ENCODE data around the gene RAP1A. TPM values are rescaled to one million over a fixed set of nuclear protein-coding genes. Genes with fewer than 3 reads are reported as not detected.
A peak's percentile ranks its signal among the peaks of the same experiment; 100 is the strongest.

Gene RAP1A
- total RNA-seq, 1 experiment from 2014 or later = 55.3 TPM

DNA sequence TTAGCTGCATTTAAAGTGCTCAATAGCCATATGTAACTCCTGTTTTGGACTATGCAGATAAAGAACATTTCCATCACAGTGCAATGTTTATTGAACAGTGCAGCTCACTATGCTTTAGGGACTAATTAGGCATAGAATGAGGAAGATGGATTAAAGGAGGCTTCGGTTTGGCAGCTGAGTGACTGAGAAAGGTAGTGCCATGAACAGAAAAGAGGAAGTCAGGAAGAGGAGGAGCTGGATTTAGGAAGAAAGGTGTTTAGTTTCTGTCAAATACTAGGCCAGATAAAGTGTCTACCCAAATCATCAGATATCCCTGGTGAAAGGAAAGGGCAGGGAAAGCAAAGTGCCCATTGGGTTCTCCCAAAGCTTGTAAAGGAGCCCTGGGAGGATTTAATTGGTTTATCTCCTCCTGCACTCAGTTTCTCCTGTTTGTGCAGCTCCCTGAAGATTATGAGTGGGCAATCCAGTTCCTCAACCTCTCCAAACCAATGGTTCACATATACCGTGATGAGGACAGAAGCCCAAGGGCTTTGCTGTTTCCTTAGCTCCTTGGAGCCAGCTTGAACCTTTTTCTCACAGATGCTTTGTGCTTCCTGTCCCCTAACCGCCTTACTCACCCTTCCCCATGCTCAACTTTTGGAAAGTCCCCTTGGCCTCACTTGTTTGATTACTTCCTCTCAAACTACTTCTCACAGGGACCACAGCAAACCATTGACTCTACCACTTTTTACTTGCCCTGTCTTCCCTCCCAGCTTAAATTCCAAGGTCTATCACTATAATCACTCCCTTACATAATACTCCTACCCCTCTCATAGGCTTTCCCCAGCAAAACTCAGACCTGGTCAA is 3.5 kb upstream of the RAP1A start:
- Histone ChIP-seq H3K9me3 (ENCODE audit: low read length) (no peaks in the 10 kb centered on the region), H4K20me1 (ENCODE audit: insufficient read depth, low read depth, low read length) (peaks cover 1% of the 10 kb centered on the region), H3K27me3 (ENCODE audit: low read length) (no peaks in the 10 kb centered on the region), H3K27ac (ENCODE audit: low read length) (no peak overlapping the region), H3K9me2 (replicated peaks; ENCODE audit: insufficient read depth, low read length) (no peaks in the 10 kb centered on the region), H3K79me2 (ENCODE audit: low read length) (peaks cover 12% of the 10 kb centered on the region), H2AFZ (ENCODE audit: low read length) (0 out of 2 replicates have a peak overlapping the region, but pooled peaks have one; percentile 55), H3K36me3 (ENCODE audit: insufficient read depth, low read length) (no peaks in the 10 kb centered on the region), H3K4me3 (ENCODE audit: low read length) (no peak overlapping the region), H3K9ac (ENCODE audit: low read length) (no peak overlapping the region), H3K4me1 (ENCODE audit: low read length) (peaks cover 35% of the 10 kb centered on the region), H3K4me2 (ENCODE audit: low read depth, low read length, poor library complexity, severe bottlenecking) (peak overlapping the region; percentile 52)
- peak; percentile 60 for DNase-seq

DNA sequence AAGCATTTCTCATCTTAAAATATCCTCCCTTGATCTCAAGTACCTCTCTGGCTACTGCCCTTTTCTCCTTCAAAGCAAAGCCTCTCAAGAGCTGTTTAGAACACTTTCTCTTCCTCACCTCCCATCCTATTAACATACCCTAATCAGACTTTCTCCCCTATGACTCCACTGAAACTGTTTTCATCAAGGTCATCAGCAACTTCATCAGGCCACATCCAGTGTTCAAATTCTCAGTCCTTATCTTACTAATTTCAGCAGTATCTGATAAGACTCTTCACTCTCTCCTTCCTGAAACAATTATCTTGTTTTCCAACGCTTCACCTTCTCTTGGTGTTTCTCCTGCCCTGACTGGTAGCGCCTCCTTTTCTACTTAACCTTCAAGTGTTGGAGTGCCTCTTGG is 1.5 kb upstream of the RAP1A start:
- H3K9me2 ChIP-seq (replicated peaks; ENCODE audit: insufficient read depth, low read length) = no peaks in the 10 kb centered on the region
- H4K20me1 ChIP-seq (ENCODE audit: insufficient read depth, low read depth, low read length) = peaks cover 14% of the 10 kb centered on the region
- H3K27me3 ChIP-seq (ENCODE audit: low read length) = no peaks in the 10 kb centered on the region
- H3K4me2 ChIP-seq (ENCODE audit: low read depth, low read length, poor library complexity, severe bottlenecking) = no peak overlapping the region
- H3K4me1 ChIP-seq (ENCODE audit: low read length) = peaks cover 49% of the 10 kb centered on the region
- H3K79me2 ChIP-seq (ENCODE audit: low read length) = peaks cover 31% of the 10 kb centered on the region
- no peaks in the 10 kb centered on the region for H3K36me3 ChIP-seq (ENCODE audit: insufficient read depth, low read length)
- no peak overlapping the region for H3K27ac ChIP-seq (ENCODE audit: low read length)
- no peak overlapping the region for H2AFZ ChIP-seq (ENCODE audit: low read length)
- DNase-seq = no peak
- H3K9ac ChIP-seq (ENCODE audit: low read length) = no peak overlapping the region
- H3K9me3 ChIP-seq (ENCODE audit: low read length) = no peaks in the 10 kb centered on the region
- H3K4me3 ChIP-seq (ENCODE audit: low read length) = no peak overlapping the region

DNA sequence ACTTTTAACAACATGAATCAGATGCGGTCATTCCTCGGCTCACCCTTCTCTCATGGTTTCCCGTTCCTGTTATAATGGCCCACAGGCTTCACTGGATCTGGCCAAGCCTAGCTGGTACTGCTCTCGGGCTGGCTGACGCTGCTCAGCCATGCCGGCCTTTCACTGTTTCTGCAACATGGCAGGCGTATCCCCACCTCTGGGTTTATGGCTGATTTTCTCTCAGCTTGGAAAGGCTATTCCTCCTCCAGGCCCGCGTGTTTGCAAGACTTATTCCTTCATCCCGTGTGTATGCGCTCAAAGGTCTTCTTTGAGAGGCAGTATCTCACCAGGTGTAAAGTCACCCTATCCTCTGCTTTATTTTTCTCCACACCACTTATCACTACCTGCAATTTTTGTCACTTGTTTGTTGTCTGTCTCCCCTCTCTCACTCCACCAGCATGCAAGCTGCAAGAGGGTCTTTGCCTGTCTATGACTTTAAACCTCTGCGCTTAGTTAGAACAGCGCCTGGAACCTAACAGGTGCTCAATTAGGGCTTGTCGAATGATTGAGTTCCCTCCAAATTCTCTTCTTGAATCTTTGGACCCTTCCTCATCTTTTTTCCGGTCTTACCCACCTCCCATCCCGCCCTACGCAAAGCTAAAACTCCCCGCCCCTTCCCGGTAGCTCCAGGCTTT is 491 bp upstream of the RAP1A start:
- DNase-seq = no peak
- Histone ChIP-seq H3K4me1 (ENCODE audit: low read length) (peaks cover 54% of the 10 kb centered on the region), H2AFZ (ENCODE audit: low read length) (peak overlapping the region; percentile 95), H4K20me1 (ENCODE audit: insufficient read depth, low read depth, low read length) (peaks cover 16% of the 10 kb centered on the region), H3K36me3 (ENCODE audit: insufficient read depth, low read length) (peaks cover 2% of the 10 kb centered on the region; the same call in 1 of the 2 replicates), H3K9me2 (replicated peaks; ENCODE audit: insufficient read depth, low read length) (no peaks in the 10 kb centered on the region), H3K27ac (ENCODE audit: low read length) (no peak overlapping the region), H3K79me2 (ENCODE audit: low read length) (peaks cover 42% of the 10 kb centered on the region), H3K27me3 (ENCODE audit: low read length) (no peaks in the 10 kb centered on the region), H3K4me3 (ENCODE audit: low read length) (peak overlapping the region; percentile 77), H3K4me2 (ENCODE audit: low read depth, low read length, poor library complexity, severe bottlenecking) (peak overlapping the region; percentile 91), H3K9me3 (ENCODE audit: low read length) (no peaks in the 10 kb centered on the region), H3K9ac (ENCODE audit: low read length) (peak overlapping the region; percentile 91)

DNA sequence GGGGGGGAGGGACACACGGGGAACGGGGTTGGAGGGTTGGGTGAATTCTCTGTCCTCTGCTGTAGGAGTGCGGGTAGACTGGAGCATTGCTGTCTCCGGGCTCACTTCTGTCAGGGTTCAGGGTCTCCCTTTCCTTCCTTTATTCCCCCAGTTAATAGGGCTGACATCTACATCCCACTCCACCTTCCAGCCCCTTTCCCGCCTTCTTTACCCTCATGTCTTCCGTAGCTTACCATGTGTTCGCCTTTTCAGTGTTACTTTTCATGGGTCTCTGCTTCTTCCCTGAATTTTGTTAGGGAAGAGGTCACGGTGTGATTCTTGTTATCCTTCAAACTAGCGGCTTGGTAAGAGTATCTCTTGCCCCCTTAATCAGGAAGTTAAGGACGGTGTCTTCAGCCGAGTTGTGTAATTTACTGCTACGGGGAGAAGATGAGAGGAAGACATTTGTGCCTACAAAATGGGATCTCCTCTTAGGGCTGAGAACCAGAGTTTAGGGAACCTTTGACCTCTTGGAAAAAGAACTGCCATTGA is 917 bp downstream of the RAP1A start:
- Histone ChIP-seq H3K36me3 (ENCODE audit: insufficient read depth, low read length) (peaks cover 5% of the 10 kb centered on the region; the same call in 1 of the 2 replicates), H3K4me1 (ENCODE audit: low read length) (peaks cover 60% of the 10 kb centered on the region), H4K20me1 (ENCODE audit: insufficient read depth, low read depth, low read length) (peaks cover 28% of the 10 kb centered on the region), H3K9me3 (ENCODE audit: low read length) (no peaks in the 10 kb centered on the region), H3K9ac (ENCODE audit: low read length) (peak overlapping the region; percentile 91), H3K27ac (ENCODE audit: low read length) (0 out of 2 replicates have a peak overlapping the region, but pooled peaks have one; percentile 15), H3K4me3 (ENCODE audit: low read length) (peak overlapping the region; percentile 77), H3K9me2 (replicated peaks; ENCODE audit: insufficient read depth, low read length) (no peaks in the 10 kb centered on the region), H3K79me2 (ENCODE audit: low read length) (peaks cover 55% of the 10 kb centered on the region), H3K27me3 (ENCODE audit: low read length) (no peaks in the 10 kb centered on the region), H3K4me2 (ENCODE audit: low read depth, low read length, poor library complexity, severe bottlenecking) (peak overlapping the region; percentile 91), H2AFZ (ENCODE audit: low read length) (no peak overlapping the region)
- DNase-seq = peak; percentile 67

DNA sequence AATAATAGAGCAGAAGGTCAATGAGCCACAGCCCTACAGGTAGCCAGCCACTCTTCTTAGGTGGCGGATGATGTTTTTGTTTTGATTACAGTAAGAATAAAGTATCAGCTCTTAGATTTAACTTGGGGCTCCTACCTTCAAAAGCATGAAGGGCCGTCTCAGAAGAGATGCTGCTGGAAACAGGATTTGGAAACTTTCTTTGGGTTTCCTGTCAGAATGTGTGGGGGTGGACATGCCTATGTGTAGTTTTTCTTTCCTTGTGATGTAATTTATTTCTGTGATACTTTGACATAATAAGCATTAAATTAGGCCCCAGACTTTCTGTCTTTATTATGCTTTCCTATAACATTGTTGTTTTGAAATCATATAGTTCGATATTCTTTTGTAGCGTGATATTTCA is 1.5 kb downstream of the RAP1A start:
- DNase-seq = no peak
- Histone ChIP-seq H3K27me3 (ENCODE audit: low read length) (no peaks in the 10 kb centered on the region), H3K9ac (ENCODE audit: low read length) (peak overlapping the region; percentile 91), H3K9me3 (ENCODE audit: low read length) (no peaks in the 10 kb centered on the region), H3K27ac (ENCODE audit: low read length) (no peak overlapping the region), H3K4me2 (ENCODE audit: low read depth, low read length, poor library complexity, severe bottlenecking) (peak overlapping the region; percentile 91), H3K4me1 (ENCODE audit: low read length) (peaks cover 60% of the 10 kb centered on the region), H3K36me3 (ENCODE audit: insufficient read depth, low read length) (peaks cover 5% of the 10 kb centered on the region; the same call in 1 of the 2 replicates), H2AFZ (ENCODE audit: low read length) (no peak overlapping the region), H4K20me1 (ENCODE audit: insufficient read depth, low read depth, low read length) (peaks cover 34% of the 10 kb centered on the region), H3K9me2 (replicated peaks; ENCODE audit: insufficient read depth, low read length) (no peaks in the 10 kb centered on the region), H3K79me2 (ENCODE audit: low read length) (peaks cover 61% of the 10 kb centered on the region), H3K4me3 (ENCODE audit: low read length) (peak overlapping the region; percentile 77)

DNA sequence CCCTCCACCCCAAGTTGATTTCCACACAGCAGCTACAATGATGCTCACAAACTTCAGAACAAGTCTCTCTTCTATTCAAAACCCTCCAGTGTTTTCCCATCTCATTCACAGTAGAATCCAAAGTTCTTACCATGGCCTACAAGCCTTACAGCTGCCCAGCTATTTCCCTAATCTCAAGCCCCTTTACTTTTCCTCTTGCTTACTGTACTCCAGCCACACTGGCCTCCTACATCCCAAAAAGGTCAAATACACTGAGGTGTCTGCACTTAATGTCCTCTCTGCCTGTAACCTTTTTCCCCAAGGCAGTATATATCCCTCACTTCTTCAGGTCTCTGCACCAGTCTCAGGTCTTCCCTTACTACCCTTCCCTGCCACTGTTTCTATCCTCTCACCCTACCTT is 2.6 kb downstream of the RAP1A start:
- H2AFZ ChIP-seq (ENCODE audit: low read length) = no peak overlapping the region
- no peak for DNase-seq
- H3K4me3 ChIP-seq (ENCODE audit: low read length) = no peak overlapping the region
- H3K27ac ChIP-seq (ENCODE audit: low read length) = no peak overlapping the region
- H3K9me2 ChIP-seq (replicated peaks; ENCODE audit: insufficient read depth, low read length) = no peaks in the 10 kb centered on the region
- no peaks in the 10 kb centered on the region for H3K27me3 ChIP-seq (ENCODE audit: low read length)
- H3K36me3 ChIP-seq (ENCODE audit: insufficient read depth, low read length) = peaks cover 5% of the 10 kb centered on the region; the same call in 1 of the 2 replicates
- no peak overlapping the region for H3K9ac ChIP-seq (ENCODE audit: low read length)
- peaks cover 63% of the 10 kb centered on the region for H3K4me1 ChIP-seq (ENCODE audit: low read length)
- peaks cover 36% of the 10 kb centered on the region for H4K20me1 ChIP-seq (ENCODE audit: insufficient read depth, low read depth, low read length)
- no peaks in the 10 kb centered on the region for H3K9me3 ChIP-seq (ENCODE audit: low read length)
- H3K79me2 ChIP-seq (ENCODE audit: low read length) = peaks cover 72% of the 10 kb centered on the region
- peak overlapping the region; percentile 91 for H3K4me2 ChIP-seq (ENCODE audit: low read depth, low read length, poor library complexity, severe bottlenecking)

DNA sequence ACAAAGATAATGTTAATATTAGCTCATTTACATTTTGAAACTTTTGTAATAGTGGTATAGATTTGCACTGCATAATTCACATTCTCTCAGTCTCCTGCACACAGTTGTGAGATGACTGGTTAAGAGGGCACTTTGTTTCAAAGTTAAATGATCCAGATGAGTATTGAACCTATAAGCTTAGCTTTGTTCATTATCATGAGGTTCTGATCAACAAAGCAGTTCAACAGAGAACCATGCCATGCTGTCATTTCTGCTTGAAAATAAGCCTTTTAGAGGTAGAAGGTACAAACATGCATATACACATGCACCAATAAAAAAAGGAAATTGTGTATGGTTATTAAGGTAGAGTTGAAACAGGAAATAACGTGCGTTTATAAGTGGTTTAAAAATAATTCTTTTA is 4.8 kb downstream of the RAP1A start:
- Histone ChIP-seq H3K9ac (ENCODE audit: low read length) (0 out of 2 replicates have a peak overlapping the region, but pooled peaks have one; percentile 14), H3K4me1 (ENCODE audit: low read length) (peaks cover 76% of the 10 kb centered on the region), H3K36me3 (ENCODE audit: insufficient read depth, low read length) (peaks cover 5% of the 10 kb centered on the region; the same call in 1 of the 2 replicates), H3K4me2 (ENCODE audit: low read depth, low read length, poor library complexity, severe bottlenecking) (peak overlapping the region; percentile 51), H3K9me2 (replicated peaks; ENCODE audit: insufficient read depth, low read length) (no peaks in the 10 kb centered on the region), H3K9me3 (ENCODE audit: low read length) (no peaks in the 10 kb centered on the region), H3K27me3 (ENCODE audit: low read length) (no peaks in the 10 kb centered on the region), H4K20me1 (ENCODE audit: insufficient read depth, low read depth, low read length) (peaks cover 45% of the 10 kb centered on the region), H3K79me2 (ENCODE audit: low read length) (peaks cover 92% of the 10 kb centered on the region), H3K27ac (ENCODE audit: low read length) (no peak overlapping the region), H3K4me3 (ENCODE audit: low read length) (no peak overlapping the region), H2AFZ (ENCODE audit: low read length) (no peak overlapping the region)
- no peak for DNase-seq

DNA sequence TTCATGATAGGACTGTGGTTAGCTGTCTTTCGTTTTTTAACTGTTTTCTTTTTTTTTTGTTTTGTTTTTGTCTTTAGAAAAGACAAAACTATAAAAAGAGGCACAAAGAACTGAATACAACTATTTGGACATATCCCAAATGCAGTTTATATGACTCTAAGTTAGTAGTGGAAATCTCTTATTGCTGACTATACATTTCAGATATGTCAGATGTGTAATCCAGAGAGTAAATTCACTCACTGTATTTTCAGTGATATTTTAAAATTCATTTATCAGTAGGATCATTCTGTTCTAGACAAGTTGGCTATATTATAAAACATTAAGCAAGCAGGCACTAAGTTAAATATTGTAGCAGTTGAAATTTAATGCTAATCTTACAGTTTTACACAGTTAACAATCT is 5.7 kb downstream of the RAP1A start:
- Histone ChIP-seq H2AFZ (ENCODE audit: low read length) (no peak overlapping the region), H3K27me3 (ENCODE audit: low read length) (no peaks in the 10 kb centered on the region), H3K4me1 (ENCODE audit: low read length) (peaks cover 85% of the 10 kb centered on the region), H4K20me1 (ENCODE audit: insufficient read depth, low read depth, low read length) (peaks cover 45% of the 10 kb centered on the region), H3K27ac (ENCODE audit: low read length) (no peak overlapping the region), H3K79me2 (ENCODE audit: low read length) (peaks cover 96% of the 10 kb centered on the region), H3K9me3 (ENCODE audit: low read length) (no peaks in the 10 kb centered on the region), H3K9me2 (replicated peaks; ENCODE audit: insufficient read depth, low read length) (no peaks in the 10 kb centered on the region), H3K4me2 (ENCODE audit: low read depth, low read length, poor library complexity, severe bottlenecking) (peak overlapping the region; percentile 51), H3K9ac (ENCODE audit: low read length) (no peak overlapping the region), H3K4me3 (ENCODE audit: low read length) (no peak overlapping the region), H3K36me3 (ENCODE audit: insufficient read depth, low read length) (peaks cover 5% of the 10 kb centered on the region; the same call in 1 of the 2 replicates)
- DNase-seq = no peak

Measured in Karpas-422 (cell line).